Stimulated activated CD4-positive, alpha-beta T cell treated with anti-CD3 and anti-CD28 coated beads, Interleukin-1b, Interleukin-23, amount 100 ng/mL, for 1 hour (primary cell): ENCODE measurements around the gene OR10A7.
"Not testable (repeated sequence)": the region's sequence is repeated elsewhere in the genome, so short reads cannot be mapped to it uniquely, and the experiment has no call there.

ENCODE experiments used
- DNase-seq, 2 donors: peaks; one replicate each; pipeline ENCODE4 v3.0.0-alpha.2; 2020; ENCODE audit warnings: low read depth in 2 of 2

Gene OR10A7, protein sequence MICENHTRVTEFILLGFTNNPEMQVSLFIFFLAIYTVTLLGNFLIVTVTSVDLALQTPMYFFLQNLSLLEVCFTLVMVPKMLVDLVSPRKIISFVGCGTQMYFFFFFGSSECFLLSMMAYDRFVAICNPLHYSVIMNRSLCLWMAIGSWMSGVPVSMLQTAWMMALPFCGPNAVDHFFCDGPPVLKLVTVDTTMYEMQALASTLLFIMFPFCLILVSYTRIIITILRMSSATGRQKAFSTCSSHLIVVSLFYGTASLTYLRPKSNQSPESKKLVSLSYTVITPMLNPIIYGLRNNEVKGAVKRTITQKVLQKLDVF

GRCh38 chr12:55220725-55221124, at the start of gene OR10A7:
OR10A7 (plus strand) TSS chr12:55221025; CDS start chr12:55221025, 0 bp downstream.
- DNase-seq, result no peak

DNA sequence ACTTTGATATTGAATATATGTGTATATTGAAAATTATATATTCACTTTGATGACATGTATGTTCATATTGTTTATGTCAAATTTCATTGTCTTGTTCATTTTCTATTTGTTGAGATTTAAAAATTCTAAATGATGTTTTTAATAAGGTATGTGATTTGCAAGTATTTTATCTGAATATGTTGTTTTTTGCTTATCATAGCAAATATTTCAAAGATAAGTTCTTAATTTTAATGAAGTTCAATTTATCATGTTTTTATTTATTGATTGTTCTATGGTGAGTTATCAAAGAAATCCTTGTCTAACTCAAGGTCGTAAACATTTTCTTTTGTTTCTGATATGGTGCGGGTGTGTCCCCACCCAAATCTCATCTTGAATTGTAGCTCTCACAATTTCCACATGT, 49.4 kb upstream of the OR10A7 start:
- no peak for DNase-seq

GRCh38 chr12:55171846-55172245, 49.0 kb upstream of the OR10A7 start:
- not testable (repeated sequence) for DNase-seq

DNA sequence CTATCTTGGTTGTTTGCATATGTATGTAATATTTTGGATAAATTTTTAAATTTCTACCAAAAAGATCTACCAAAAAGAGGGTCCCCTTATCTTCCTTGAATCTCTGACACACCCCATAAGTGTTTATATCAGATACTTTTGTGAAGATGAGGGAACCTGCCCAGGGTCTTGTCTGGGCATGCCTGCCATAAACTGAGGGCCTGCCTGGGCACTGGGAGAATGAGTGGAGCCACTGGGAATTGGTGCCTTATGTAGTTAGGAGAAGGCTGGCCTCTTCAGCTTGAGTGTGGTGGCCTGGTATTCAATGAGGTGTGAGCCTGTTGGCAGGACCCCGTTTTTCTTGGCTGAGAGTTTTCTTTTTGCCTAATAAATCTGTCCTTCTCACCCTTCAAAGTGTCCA, 48.1 kb upstream of the OR10A7 start:
- no peak for DNase-seq

DNA sequence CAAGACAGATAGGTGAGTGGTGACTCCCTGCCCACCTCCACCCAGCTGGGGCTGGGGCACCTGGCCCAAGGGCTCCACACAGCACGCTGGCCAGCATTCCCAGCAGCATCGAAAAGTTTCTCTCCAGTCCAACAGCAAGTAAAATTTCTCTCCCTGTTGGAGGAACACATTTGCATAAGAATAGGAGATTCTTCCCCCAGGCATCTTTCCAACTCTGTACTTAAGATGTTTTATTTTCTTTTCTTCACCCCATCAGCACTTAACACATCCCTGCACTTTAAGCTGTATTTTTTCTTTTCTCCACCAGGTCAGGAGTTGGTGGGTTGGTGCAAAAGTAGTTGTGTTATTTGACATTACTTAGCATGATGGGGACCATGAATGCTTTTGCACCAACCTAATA, 47.4 kb upstream of the OR10A7 start:
- DNase-seq, result no peak

GRCh38 chr12:55188573-55188972, 32.3 kb upstream of the OR10A7 start:
- no peak for DNase-seq

- DNase-seq, result no peak
These were observed 31.8 kb upstream of the OR10A7 start for GRCh38 chr12:55188974-55189556.

- no peak for DNase-seq
These were observed 26.4 kb upstream of the OR10A7 start for GRCh38 chr12:55194382-55194781.

GRCh38 chr12:55226523-55226922, 5.7 kb downstream of the OR10A7 start:
- DNase-seq, result no peak

- DNase-seq, result no peak
These were observed 6.8 kb downstream of the OR10A7 start for GRCh38 chr12:55227643-55228042.

DNA sequence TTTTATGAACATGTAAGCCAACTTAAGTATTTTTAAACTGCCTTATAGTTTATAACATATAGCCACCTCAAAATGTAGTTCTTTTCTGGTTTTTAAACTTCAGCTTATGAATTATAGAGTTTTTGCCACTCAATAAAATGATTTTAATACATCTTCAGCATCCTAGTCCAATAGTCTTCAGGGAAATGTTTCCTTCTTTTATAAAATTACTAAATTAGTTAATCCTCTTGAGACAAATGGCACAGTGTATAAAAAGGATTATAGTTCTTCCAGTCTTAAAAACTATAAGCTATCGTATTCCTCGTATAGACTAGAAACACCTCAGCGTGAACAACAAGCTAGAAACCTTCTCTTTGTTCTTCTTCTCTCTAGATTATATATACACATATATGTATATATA, 23.5 kb downstream of the OR10A7 start, which contains the start of gene OR6C74:
OR6C74 (plus strand) TSS at position 301 of the 400 bp plus-strand sequence. CDS start 2,679 bp downstream, outside the sequence.
- DNase-seq, result no peak

DNA sequence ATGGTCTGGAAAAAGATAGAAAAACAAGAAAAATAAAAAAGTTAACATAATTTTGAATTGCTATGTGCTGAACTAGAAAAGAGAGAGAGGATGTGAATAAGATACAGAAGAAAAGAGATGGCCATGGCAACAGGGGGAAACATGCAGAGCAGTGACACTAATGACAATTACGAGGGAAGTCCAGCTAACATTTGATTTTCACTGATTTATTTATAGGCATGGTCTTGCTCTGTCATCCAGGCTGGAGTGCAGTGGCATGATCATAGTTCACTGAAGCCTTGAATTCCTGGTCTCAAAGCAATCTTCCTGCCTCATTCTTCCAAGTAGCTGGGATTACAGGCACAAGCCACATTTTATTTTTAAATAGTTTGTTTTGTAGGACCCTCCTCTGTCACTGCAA, 25.3 kb downstream of the OR10A7 start:
- DNase-seq, result no peak

- no peak for DNase-seq
These were observed 30.1 kb downstream of the OR10A7 start for GRCh38 chr12:55250944-55251343.

DNA sequence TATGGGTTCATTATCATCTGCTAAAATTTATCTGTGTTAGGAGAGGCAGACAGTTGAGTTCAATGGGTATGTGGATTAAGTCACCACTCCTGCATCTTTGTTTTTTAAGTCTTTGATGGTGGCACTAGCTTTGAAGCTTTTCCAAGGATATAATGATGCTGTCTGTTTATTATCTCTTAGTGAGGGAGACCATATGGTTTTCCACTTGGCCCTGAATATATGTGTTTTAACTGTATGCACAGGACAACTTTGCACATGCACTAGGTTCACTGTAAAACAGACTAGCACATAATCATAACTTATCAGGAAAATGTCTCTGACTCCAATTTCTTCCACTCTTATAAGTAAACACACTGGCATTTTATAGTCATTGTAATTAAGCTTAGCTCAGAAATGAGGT, 32.5 kb downstream of the OR10A7 start:
- DNase-seq, result no peak

GRCh38 chr12:55256831-55257230, 36.0 kb downstream of the OR10A7 start:
- DNase-seq, result no peak

GRCh38 chr12:55258303-55258702, 37.5 kb downstream of the OR10A7 start:
- DNase-seq, result no peak
